ENCODE measurements around the gene QTRT2.

The QTRT2 gene

GRCh38 chr3:114056130-114057010 is at the start of gene QTRT2, which contains the start of gene CCDC191:
Gene QTRT2, plus strand, starts transcription at chr3:114056737. Its CDS starts 8,521 bp downstream, at chr3:114065258.
Gene CCDC191, minus strand, starts transcription at chr3:114056526. Its CDS starts 60 bp downstream, at chr3:114056466.
- DNase-seq: peak; percentile 96 to 99

GRCh38 chr3:114011059-114011797 is 45.3 kb upstream of the QTRT2 start:
- no peak for DNase-seq

- no peak for DNase-seq
Measured at GRCh38 chr3:114014211-114014610, 42.3 kb upstream of the QTRT2 start.

- DNase-seq: no peak
Measured at GRCh38 chr3:114019486-114019885, 37.1 kb upstream of the QTRT2 start.

DNA sequence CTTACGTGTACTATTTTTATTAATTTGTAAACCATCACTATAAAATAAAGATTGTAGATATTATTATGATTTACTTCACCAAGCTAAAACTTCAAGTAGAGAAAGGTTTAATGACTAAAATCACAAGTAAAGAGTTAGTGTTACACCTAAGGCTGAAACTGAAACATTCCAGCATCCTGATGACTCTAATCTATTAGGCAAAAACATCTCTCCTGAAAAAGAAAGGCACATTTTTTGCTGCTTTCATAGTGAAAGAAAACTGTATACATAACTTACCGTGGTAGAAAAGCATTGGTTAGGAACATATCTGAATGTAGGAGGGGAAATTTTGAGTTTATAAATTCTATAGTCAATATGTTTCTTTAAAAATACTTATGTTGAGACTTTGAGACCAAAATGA is 35.6 kb upstream of the QTRT2 start:
- no peak for DNase-seq

GRCh38 chr3:114022145-114022802 is 34.3 kb upstream of the QTRT2 start:
- no peak for DNase-seq

- no peak for DNase-seq
Measured at GRCh38 chr3:114025451-114025850, 31.1 kb upstream of the QTRT2 start.

DNA sequence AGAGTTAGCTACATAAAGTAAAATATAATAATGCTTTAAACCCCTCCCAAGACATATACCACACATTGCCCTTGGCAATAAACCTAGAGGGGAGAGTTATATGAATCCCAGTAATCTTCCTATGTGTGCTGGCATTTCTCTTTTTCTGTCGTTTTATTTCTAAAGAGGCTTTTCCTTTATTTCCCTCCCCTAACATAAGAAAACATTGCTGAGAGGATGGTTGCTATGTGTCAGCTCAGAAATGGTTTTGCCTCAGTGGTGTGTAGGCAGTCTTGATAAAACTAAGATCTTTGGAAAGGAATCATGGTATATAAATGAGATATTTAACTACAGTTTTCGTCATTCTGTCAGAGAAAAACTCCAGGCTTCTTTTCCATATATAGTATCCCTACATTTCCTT is 30.2 kb upstream of the QTRT2 start:
- no peak for DNase-seq

GRCh38 chr3:114033721-114034120 is 22.8 kb upstream of the QTRT2 start:
- DNase-seq: no peak

GRCh38 chr3:114034211-114034610 is 22.3 kb upstream of the QTRT2 start:
- DNase-seq: no peak

DNA sequence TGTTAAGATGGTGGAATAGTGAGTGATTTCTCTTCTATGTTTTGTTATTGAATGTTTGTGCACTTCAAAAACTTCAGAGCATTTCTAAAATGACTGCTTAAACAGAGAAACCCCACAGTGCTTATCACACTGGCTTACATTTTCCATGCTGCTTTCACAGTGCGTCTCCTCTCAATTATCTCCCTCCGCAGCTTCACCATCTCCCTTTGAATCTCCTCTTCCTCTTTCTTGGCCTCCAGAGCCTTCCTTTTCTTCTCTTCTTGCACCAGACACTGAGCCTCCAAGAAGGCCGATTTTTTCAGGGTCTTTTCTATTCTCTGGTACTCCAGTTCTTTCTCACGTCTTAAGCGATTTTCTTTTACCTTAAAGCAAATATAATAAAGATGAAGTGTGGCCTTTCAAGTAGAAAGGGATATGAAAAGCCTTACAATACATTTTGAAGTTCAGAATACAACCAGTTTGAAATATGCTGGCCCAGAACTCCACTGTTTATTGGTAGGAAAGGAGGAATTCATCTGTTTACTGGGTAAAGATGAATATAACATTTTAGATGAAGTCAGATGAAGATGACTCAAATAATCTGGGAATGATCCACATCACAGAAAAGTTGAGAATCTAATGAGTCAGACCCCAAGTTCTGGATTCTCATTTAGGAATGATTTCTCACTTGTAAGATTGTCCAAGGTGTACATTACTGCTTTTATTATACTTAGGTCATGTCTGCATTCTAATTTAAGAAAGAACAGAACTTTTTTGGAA is 21.6 kb upstream of the QTRT2 start:
- DNase-seq: no peak

DNA sequence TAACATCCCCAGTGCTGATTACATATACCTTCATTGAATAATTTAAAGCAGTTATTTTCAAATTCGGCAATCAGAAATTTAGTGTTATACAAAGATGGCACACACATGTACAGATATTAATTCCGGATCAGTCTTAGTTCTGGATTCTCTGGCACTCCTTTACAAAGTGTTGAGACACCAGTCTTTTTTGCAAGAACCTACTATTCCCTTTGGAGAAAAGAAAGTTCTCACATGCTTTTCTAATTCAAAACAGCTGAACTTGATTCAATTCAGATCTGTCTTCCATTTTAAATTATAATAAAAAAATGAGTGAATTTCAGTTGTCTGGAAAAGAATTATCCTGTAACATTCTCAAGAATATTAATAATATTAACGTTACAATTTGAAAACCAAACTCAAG is 20.6 kb upstream of the QTRT2 start:
- no peak for DNase-seq

DNA sequence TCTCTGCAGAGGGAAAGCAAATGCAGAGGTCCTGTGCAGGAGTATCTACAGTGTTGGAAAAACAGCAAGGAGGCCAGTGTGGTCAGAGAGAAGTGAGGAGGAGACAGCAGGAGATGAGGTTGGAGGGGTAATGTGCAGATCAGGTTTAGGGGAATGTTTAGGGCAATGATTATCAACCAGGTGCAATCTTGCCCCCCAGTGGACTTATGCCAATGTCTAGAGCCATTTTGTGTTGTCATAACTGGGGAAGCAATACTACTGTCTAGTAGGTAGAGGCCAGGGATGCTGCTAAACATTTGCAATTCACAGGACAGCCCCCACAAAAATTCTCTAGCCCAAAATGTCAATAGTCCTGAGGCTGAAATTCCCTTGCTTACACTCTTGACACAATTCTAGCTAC is 13.3 kb upstream of the QTRT2 start:
- no peak for DNase-seq

GRCh38 chr3:114052216-114052615 is 4.3 kb upstream of the QTRT2 start:
- no peak for DNase-seq

GRCh38 chr3:114057011-114057347 is 442 bp downstream of the QTRT2 start:
- no peak for DNase-seq

DNA sequence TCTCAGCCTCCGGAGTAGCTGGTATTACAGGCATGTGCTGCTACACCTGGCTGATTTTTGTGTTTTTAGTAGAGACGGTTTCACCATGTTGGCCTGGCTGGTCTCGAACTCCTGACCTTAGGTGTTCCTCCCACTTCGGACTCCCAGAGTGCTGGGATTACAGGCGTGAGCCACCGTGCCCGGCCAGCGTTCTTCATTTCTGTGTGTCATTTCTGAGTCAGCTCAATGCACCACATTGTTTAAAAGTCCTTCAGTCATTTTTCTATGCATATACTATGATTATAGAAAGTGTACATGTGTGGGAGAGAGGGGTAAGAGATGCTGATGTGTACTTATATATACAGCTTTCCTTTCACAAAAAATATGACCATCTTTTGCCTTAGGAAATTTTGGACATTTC is 2.1 kb downstream of the QTRT2 start:
- DNase-seq: no peak

DNA sequence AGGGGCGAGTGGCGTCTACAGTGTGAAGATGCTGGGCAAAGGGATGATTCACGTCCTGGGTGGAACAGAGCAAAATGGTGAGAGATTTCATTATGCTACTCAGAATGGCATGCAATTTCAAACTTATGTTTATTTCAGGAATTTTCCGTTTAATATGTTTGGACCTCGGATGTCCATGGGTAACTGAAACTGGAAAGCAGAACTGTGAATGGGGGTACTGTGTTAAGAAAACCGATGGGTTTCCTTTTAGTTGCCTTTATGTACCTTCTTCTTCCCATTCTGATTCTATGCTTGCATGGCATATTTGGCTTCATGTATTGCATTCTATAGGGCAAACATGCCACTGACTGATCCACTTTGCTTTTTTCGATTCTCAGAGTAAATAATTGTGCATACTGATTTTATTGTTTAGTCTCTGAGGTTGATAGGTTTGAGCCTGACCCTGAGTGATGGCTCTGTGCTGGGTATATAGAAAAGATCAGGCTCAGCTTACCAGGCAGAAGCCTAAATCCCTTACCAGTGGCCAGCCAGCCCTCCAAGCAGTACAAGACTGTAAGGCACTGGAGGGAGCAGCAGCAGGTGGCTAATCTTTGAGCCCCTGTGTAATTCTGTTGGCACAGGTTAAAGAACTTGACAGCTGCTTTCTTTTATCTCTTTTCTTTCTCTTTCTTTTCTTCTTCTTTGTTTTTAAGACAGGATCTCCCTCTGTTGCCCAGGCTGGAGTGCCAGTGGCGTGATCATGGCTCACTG is 4.5 kb downstream of the QTRT2 start:
- no peak for DNase-seq

DNA sequence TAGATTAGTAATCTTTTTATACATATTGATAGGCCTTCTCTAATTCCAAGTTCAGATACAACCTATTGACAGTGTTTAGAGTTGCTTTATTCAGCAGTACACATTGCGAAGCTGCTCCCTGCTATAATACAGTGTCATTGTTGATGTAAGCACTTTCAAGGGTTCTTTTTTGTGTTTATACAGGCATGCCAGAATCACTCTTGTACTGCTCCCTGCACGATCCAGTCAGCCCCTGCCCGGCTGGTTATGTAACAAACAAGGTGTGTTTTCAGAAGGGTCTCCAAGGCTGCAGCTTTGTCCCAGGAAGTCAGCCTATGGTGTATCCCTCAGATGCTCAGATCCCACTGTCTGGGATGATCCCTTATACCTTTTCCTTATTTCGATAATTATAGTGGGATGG is 11.3 kb downstream of the QTRT2 start:
- DNase-seq: no peak

DNA sequence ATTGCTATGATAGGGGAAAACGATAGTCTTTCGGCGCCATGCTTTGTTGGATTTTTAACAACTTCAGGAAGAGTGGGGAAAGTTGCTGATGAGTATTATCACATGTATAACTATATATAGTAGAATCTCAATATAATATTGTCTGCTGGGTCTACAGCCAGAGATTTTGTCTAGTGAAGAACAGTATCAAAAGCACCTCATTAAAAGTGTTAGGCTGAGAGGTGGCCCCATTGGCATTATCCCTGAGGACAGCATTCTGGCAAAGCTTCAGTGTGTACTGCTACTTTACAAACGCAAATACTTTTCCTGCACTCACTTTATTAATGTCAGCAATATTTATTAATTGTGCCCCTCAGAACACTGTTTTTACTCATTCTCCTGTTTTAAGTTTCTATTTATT is 11.8 kb downstream of the QTRT2 start:
- DNase-seq: no peak

DNA sequence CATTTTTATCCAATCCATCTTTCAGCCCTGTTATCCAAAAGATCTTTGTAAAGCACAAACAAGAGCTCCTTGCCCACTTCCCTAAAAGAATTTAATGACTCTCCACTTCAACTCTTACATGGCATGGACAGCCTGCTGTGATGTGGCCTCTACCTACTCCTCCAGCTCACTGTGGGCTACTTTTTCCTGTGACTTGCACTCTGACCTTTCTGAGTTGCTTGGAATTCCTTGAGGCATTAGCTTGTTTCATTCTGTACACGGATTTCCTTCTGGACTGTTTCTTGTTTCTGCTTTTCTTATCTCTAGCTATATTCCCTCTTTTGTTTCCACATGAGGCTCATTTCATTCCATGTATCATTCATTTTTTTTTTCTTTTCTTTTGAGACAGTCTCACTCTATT is 15.2 kb downstream of the QTRT2 start:
- DNase-seq: no peak

GRCh38 chr3:114076711-114077110 is 20.2 kb downstream of the QTRT2 start:
- DNase-seq: no peak

- no peak for DNase-seq
Measured at GRCh38 chr3:114078126-114078525, 21.6 kb downstream of the QTRT2 start.
